Vagina (tissue), 2 donors: ENCODE measurements around the gene INTS15. TPM values are rescaled to one million over a fixed set of nuclear protein-coding genes. Genes with fewer than 3 reads are reported as not detected.

Experiments
- DNase-seq, 2 donors: peaks; one replicate each; pipeline ENCODE4 v3.0.0-alpha.2; 2017; ENCODE audit errors: extremely low spot score in 2 of 2
- H3K27ac ChIP-seq: fragments of 200-600 bp; sonication (generic); one replicate; pipeline ENCODE4 v1.5.1; 2019
- H3K27me3 ChIP-seq: fragments of 200-600 bp; sonication (generic); one replicate; pipeline ENCODE4 v1.5.1; 2019
- H3K36me3 ChIP-seq, 2 donors: fragments of 200-600 bp; sonication (generic); one replicate each; pipeline ENCODE4 v1.5.1; 2017 to 2019
- H3K4me1 ChIP-seq: fragments of 200-600 bp; sonication (generic); one replicate; pipeline ENCODE4 v1.5.1; 2019
- H3K4me3 ChIP-seq, 2 donors: fragments of 200-600 bp; sonication (generic); 1 replicate in 1 of 2; 2 replicates in 1 of 2; pipeline ENCODE4 v1.5.1; 2016 to 2019
- H3K9me3 ChIP-seq: fragments of 200-600 bp; sonication (generic); one replicate; pipeline ENCODE4 v1.5.1; 2019
- CTCF ChIP-seq, 3 experiments: fragments of 450-650 bp in 2 of 3; fragments of 200-600 bp in 1 of 3; sonication (generic) in 1 of 3; IDR thresholded peaks; one replicate each; pipeline ENCODE4 v1.5.1; 2017 to 2019; ENCODE audit warnings: antibody characterized with exemption in 3 of 3, mild to moderate bottlenecking in 2 of 3, moderate library complexity in 2 of 3
- POLR2A ChIP-seq, 2 donors: fragments of 450-650 bp; IDR thresholded peaks; one replicate each; pipeline ENCODE4 v1.6.1; 2017; ENCODE audit warnings: antibody characterized with exemption in 2 of 2, mild to moderate bottlenecking in 2 of 2, moderate library complexity in 2 of 2
- POLR2AphosphoS5 ChIP-seq, 2 donors: sonication (generic); formaldehyde crosslinking; IDR thresholded peaks; one replicate each; pipeline ENCODE4 v1.9.0; 2017; ENCODE audit warnings: antibody characterized with exemption in 2 of 2, mild to moderate bottlenecking in 2 of 2, low read depth in 1 of 2; ENCODE audit not compliant: insufficient read depth in 1 of 2
- intact Hi-C: fragments of 100-400 bp; cut with DNase I; formaldehyde crosslinking; loops from one replicate; pipeline ENCODE4 v1.15.1; 2023
- total RNA-seq: library from RNA; depleted of rRNA; stranded (reverse); fragments of >200 nt; gene quantifications from one replicate; pipeline ENCODE4 v1.2.3, GENCODE V29; 2016

The INTS15 gene
- total RNA-seq, 1 donor from 2014 or later: 34.4 TPM

- TF ChIP-seq POLR2AphosphoS5 (IDR thresholded peaks at IDR 0.05; ENCODE audit: insufficient read depth in 1 of 2, low read depth in 1 of 2) (no peak), POLR2A (IDR thresholded peaks at IDR 0.05) (no peak), CTCF (IDR thresholded peaks at IDR 0.05) (no peak)
- Histone ChIP-seq H3K4me3 (no peak overlapping the region), H3K9me3 (no peaks in the 10 kb centered on the region), H3K27ac (no peak overlapping the region), H3K36me3 (peaks cover 0 to 29% of the 10 kb centered on the region in 2 donors), H3K4me1 (no peaks in the 10 kb centered on the region), H3K27me3 (no peaks in the 10 kb centered on the region)
- no peak for DNase-seq
- intact Hi-C loops: no loop called here
Observed at GRCh38 chr7:6607651-6608051, 17.8 kb downstream of the INTS15 start.

GRCh38 chr7:6608081-6608480, 18.3 kb downstream of the INTS15 start:
- H3K4me1 ChIP-seq: no peaks in the 10 kb centered on the region
- H3K4me3 ChIP-seq: no peak overlapping the region
- TF ChIP-seq CTCF (IDR thresholded peaks at IDR 0.05): no peak
- TF ChIP-seq POLR2A (IDR thresholded peaks at IDR 0.05): no peak
- no peak for TF ChIP-seq POLR2AphosphoS5 (IDR thresholded peaks at IDR 0.05; ENCODE audit: insufficient read depth in 1 of 2, low read depth in 1 of 2)
- no peak for DNase-seq
- intact Hi-C loops: no loop called here
- no peaks in the 10 kb centered on the region for H3K9me3 ChIP-seq
- peaks cover 0 to 25% of the 10 kb centered on the region in 2 donors for H3K36me3 ChIP-seq
- H3K27ac ChIP-seq: no peak overlapping the region
- H3K27me3 ChIP-seq: no peaks in the 10 kb centered on the region

- Histone ChIP-seq H3K27ac (no peak overlapping the region), H3K4me1 (no peaks in the 10 kb centered on the region), H3K36me3 (peaks cover 0 to 17% of the 10 kb centered on the region in 2 donors), H3K9me3 (no peaks in the 10 kb centered on the region), H3K4me3 (no peak overlapping the region), H3K27me3 (no peaks in the 10 kb centered on the region)
- DNase-seq: no peak
- TF ChIP-seq CTCF (IDR thresholded peaks at IDR 0.05): no peak
- no peak for TF ChIP-seq POLR2AphosphoS5 (IDR thresholded peaks at IDR 0.05; ENCODE audit: insufficient read depth in 1 of 2, low read depth in 1 of 2)
- no peak for TF ChIP-seq POLR2A (IDR thresholded peaks at IDR 0.05)
- intact Hi-C loops: no loop called here
Observed at GRCh38 chr7:6608794-6609193, 19.0 kb downstream of the INTS15 start.

GRCh38 chr7:6612819-6613218, 23.0 kb downstream of the INTS15 start:
- TF ChIP-seq POLR2AphosphoS5 (IDR thresholded peaks at IDR 0.05; ENCODE audit: insufficient read depth in 1 of 2, low read depth in 1 of 2) (no peak), POLR2A (IDR thresholded peaks at IDR 0.05) (no peak)
- intact Hi-C loops: no loop called here
- no peak overlapping the region for H3K27ac ChIP-seq
- DNase-seq: no peak
- peaks cover 0 to 7% of the 10 kb centered on the region in 2 donors for H3K36me3 ChIP-seq
- no peaks in the 10 kb centered on the region for H3K27me3 ChIP-seq
- H3K9me3 ChIP-seq: no peaks in the 10 kb centered on the region
- no peak overlapping the region for H3K4me3 ChIP-seq
- H3K4me1 ChIP-seq: peaks cover 26% of the 10 kb centered on the region

- Histone ChIP-seq H3K9me3 (no peaks in the 10 kb centered on the region), H3K4me1 (peaks cover 26% of the 10 kb centered on the region), H3K27me3 (no peaks in the 10 kb centered on the region), H3K4me3 (no peak overlapping the region), H3K36me3 (no peaks in the 10 kb centered on the region), H3K27ac (no peak overlapping the region)
- intact Hi-C loops: no loop called here
- no peak for DNase-seq
- TF ChIP-seq CTCF (IDR thresholded peaks at IDR 0.05) (no peak), POLR2A (IDR thresholded peaks at IDR 0.05) (no peak), POLR2AphosphoS5 (IDR thresholded peaks at IDR 0.05; ENCODE audit: insufficient read depth in 1 of 2, low read depth in 1 of 2) (no peak)
Observed at GRCh38 chr7:6613706-6614105, 23.9 kb downstream of the INTS15 start.
